ENCODE data around the gene CDKL1. TPM values are rescaled to one million over a fixed set of nuclear protein-coding genes. Genes with fewer than 3 reads are reported as not detected.

The CDKL1 gene
- polyA plus RNA-seq (2013, experiment 1 of 2) = 6.5 TPM
- 4.4 TPM for polyA plus RNA-seq (2013, experiment 2 of 2)

- peak; percentile 85 for DNase-seq
- H3K4me3 ChIP-seq (ENCODE audit: insufficient read depth in 1 of 2, low read depth in 1 of 2, low read length in 2 of 2) = peak within 1 kb of the TSS; percentile 81 to 85
- H3K27ac ChIP-seq (ENCODE audit: low read length, poor library complexity, severe bottlenecking) = peak within 1 kb of the TSS; percentile 86
- H3K79me1 ChIP-seq (replicated peaks; ENCODE audit: low read length, poor library complexity, severe bottlenecking) = no peaks in the 10 kb centered on the region
- H3K4ac ChIP-seq (ENCODE audit: low read depth in 1 of 2, low read length in 2 of 2) = peak within 1 kb of the TSS in 1 of 2 experiments; percentile 61
- H4K91ac ChIP-seq (ENCODE audit: low read length) = peak within 1 kb of the TSS; percentile 79
- H2BK120ac ChIP-seq (ENCODE audit: low read depth, low read length) = peak within 1 kb of the TSS; percentile 82
- H3K4me2 ChIP-seq (ENCODE audit: low read length, poor library complexity, severe bottlenecking) = peak within 1 kb of the TSS; percentile 78
- H2AK5ac ChIP-seq (ENCODE audit: low read length, severe bottlenecking) = no peak within 1 kb of the TSS
- peak within 1 kb of the TSS; percentile 91 for H3K9ac ChIP-seq (ENCODE audit: low read length)
- H4K8ac ChIP-seq (ENCODE audit: low read length) = peak within 1 kb of the TSS; percentile 81
- H2BK5ac ChIP-seq (ENCODE audit: low read depth, low read length, poor library complexity, severe bottlenecking) = peak within 1 kb of the TSS; percentile 85
- no peaks in the 10 kb centered on the region for H3K27me3 ChIP-seq (ENCODE audit: control insufficient read depth in 1 of 2, insufficient read depth in 1 of 2, low read length in 2 of 2)
- H3K18ac ChIP-seq (ENCODE audit: low read depth in 1 of 2, low read length in 2 of 2) = peak within 1 kb of the TSS; percentile 73 to 98
- peak within 1 kb of the TSS; percentile 91 for H2AFZ ChIP-seq (ENCODE audit: low read depth, low read length)
- H2BK15ac ChIP-seq (ENCODE audit: low read depth, poor library complexity, severe bottlenecking) = peak within 1 kb of the TSS; percentile 74
- H3K23ac ChIP-seq (ENCODE audit: low read length in 2 of 2) = no peak within 1 kb of the TSS
- peak within 1 kb of the TSS in 1 of 2 experiments; percentile 99 for H3K14ac ChIP-seq (ENCODE audit: low read length in 2 of 2)
- peaks cover 19% of the 10 kb centered on the region for H3K4me1 ChIP-seq (ENCODE audit: control insufficient read depth, insufficient read depth, low read depth, low read length)
- under 1% methylated on average over 68 of the region's 77 CpGs for WGBS
- peak within 1 kb of the TSS; percentile 35 to 92 for H2BK12ac ChIP-seq (ENCODE audit: low read length in 2 of 2)
- H3K9me3 ChIP-seq (ENCODE audit: control insufficient read depth, low read length) = no peaks in the 10 kb centered on the region
- peaks cover 0 to 2% of the 10 kb centered on the region in 2 experiments for H3K36me3 ChIP-seq (ENCODE audit: control insufficient read depth in 1 of 2, insufficient read depth in 2 of 2, low read depth in 1 of 2, low read length in 2 of 2)
Measured at GRCh38 chr14:50396631-50397389, at the start of gene CDKL1. Gene CDKL1, minus strand, starts transcription at chr14:50396881. Its CDS starts 1,013 bp downstream, at chr14:50395868.

- no peak overlapping the region for H3K23ac ChIP-seq (ENCODE audit: low read length in 2 of 2)
- H3K36me3 ChIP-seq (ENCODE audit: control insufficient read depth in 1 of 2, insufficient read depth in 2 of 2, low read depth in 1 of 2, low read length in 2 of 2) = peaks cover 7 to 74% of the 10 kb centered on the region in 2 experiments
- H3K4me3 ChIP-seq (ENCODE audit: insufficient read depth in 1 of 2, low read depth in 1 of 2, low read length in 2 of 2) = no peak overlapping the region
- no peak overlapping the region for H3K27ac ChIP-seq (ENCODE audit: low read length, poor library complexity, severe bottlenecking)
- H3K14ac ChIP-seq (ENCODE audit: low read length in 2 of 2) = no peak overlapping the region
- no peak overlapping the region for H2BK15ac ChIP-seq (ENCODE audit: low read depth, poor library complexity, severe bottlenecking)
- no peak for DNase-seq
- no peaks in the 10 kb centered on the region for H3K4me1 ChIP-seq (ENCODE audit: control insufficient read depth, insufficient read depth, low read depth, low read length)
- H3K9me3 ChIP-seq (ENCODE audit: control insufficient read depth, low read length) = no peaks in the 10 kb centered on the region
- H3K4me2 ChIP-seq (ENCODE audit: low read length, poor library complexity, severe bottlenecking) = no peak overlapping the region
- no peaks in the 10 kb centered on the region for H3K27me3 ChIP-seq (ENCODE audit: control insufficient read depth in 1 of 2, insufficient read depth in 1 of 2, low read length in 2 of 2)
- no peak overlapping the region for H2AFZ ChIP-seq (ENCODE audit: low read depth, low read length)
- no peak overlapping the region for H4K91ac ChIP-seq (ENCODE audit: low read length)
- H2AK5ac ChIP-seq (ENCODE audit: low read length, severe bottlenecking) = no peak overlapping the region
- peaks cover 3% of the 10 kb centered on the region for H3K79me1 ChIP-seq (replicated peaks; ENCODE audit: low read length, poor library complexity, severe bottlenecking)
- no peak overlapping the region for H2BK12ac ChIP-seq (ENCODE audit: low read length in 2 of 2)
- no peak overlapping the region for H3K18ac ChIP-seq (ENCODE audit: low read depth in 1 of 2, low read length in 2 of 2)
- H2BK120ac ChIP-seq (ENCODE audit: low read depth, low read length) = no peak overlapping the region
- H3K9ac ChIP-seq (ENCODE audit: low read length) = no peak overlapping the region
- H2BK5ac ChIP-seq (ENCODE audit: low read depth, low read length, poor library complexity, severe bottlenecking) = no peak overlapping the region
- H4K8ac ChIP-seq (ENCODE audit: low read length) = no peak overlapping the region
- no peak overlapping the region for H3K4ac ChIP-seq (ENCODE audit: low read depth in 1 of 2, low read length in 2 of 2)
Measured at GRCh38 chr14:50434528-50434927, 37.8 kb upstream of the CDKL1 start.

GRCh38 chr14:50432131-50432530, 35.5 kb upstream of the CDKL1 start:
- Histone ChIP-seq H4K8ac (ENCODE audit: low read length) (no peak overlapping the region), H2BK120ac (ENCODE audit: low read depth, low read length) (no peak overlapping the region), H3K27ac (ENCODE audit: low read length, poor library complexity, severe bottlenecking) (no peak overlapping the region), H2BK12ac (ENCODE audit: low read length in 2 of 2) (no peak overlapping the region), H3K79me1 (replicated peaks; ENCODE audit: low read length, poor library complexity, severe bottlenecking) (peaks cover 1% of the 10 kb centered on the region), H3K23ac (ENCODE audit: low read length in 2 of 2) (no peak overlapping the region), H3K4me2 (ENCODE audit: low read length, poor library complexity, severe bottlenecking) (no peak overlapping the region), H3K14ac (ENCODE audit: low read length in 2 of 2) (no peak overlapping the region), H2BK15ac (ENCODE audit: low read depth, poor library complexity, severe bottlenecking) (no peak overlapping the region), H3K4ac (ENCODE audit: low read depth in 1 of 2, low read length in 2 of 2) (no peak overlapping the region), H3K27me3 (ENCODE audit: control insufficient read depth in 1 of 2, insufficient read depth in 1 of 2, low read length in 2 of 2) (no peaks in the 10 kb centered on the region), H2BK5ac (ENCODE audit: low read depth, low read length, poor library complexity, severe bottlenecking) (no peak overlapping the region), H3K18ac (ENCODE audit: low read depth in 1 of 2, low read length in 2 of 2) (no peak overlapping the region), H3K4me1 (ENCODE audit: control insufficient read depth, insufficient read depth, low read depth, low read length) (no peaks in the 10 kb centered on the region), H2AK5ac (ENCODE audit: low read length, severe bottlenecking) (no peak overlapping the region), H4K91ac (ENCODE audit: low read length) (no peak overlapping the region), H2AFZ (ENCODE audit: low read depth, low read length) (no peak overlapping the region), H3K9ac (ENCODE audit: low read length) (no peak overlapping the region), H3K36me3 (ENCODE audit: control insufficient read depth in 1 of 2, insufficient read depth in 2 of 2, low read depth in 1 of 2, low read length in 2 of 2) (peaks cover 6 to 76% of the 10 kb centered on the region in 2 experiments), H3K9me3 (ENCODE audit: control insufficient read depth, low read length) (no peaks in the 10 kb centered on the region), H3K4me3 (ENCODE audit: insufficient read depth in 1 of 2, low read depth in 1 of 2, low read length in 2 of 2) (no peak overlapping the region)
- no peak for DNase-seq
- 100% methylated on average over 1 of the region's 1 CpG for WGBS

GRCh38 chr14:50425816-50426215, 29.1 kb upstream of the CDKL1 start:
- no CpG with 5 or more reads among the region's 3 CpGs for WGBS
- no peak overlapping the region for H2AFZ ChIP-seq (ENCODE audit: low read depth, low read length)
- no peak overlapping the region for H4K91ac ChIP-seq (ENCODE audit: low read length)
- peaks cover 11 to 74% of the 10 kb centered on the region in 2 experiments for H3K36me3 ChIP-seq (ENCODE audit: control insufficient read depth in 1 of 2, insufficient read depth in 2 of 2, low read depth in 1 of 2, low read length in 2 of 2)
- H4K8ac ChIP-seq (ENCODE audit: low read length) = no peak overlapping the region
- no peak overlapping the region for H3K18ac ChIP-seq (ENCODE audit: low read depth in 1 of 2, low read length in 2 of 2)
- DNase-seq = peak; percentile 57
- no peak overlapping the region for H2BK120ac ChIP-seq (ENCODE audit: low read depth, low read length)
- no peak overlapping the region for H2AK5ac ChIP-seq (ENCODE audit: low read length, severe bottlenecking)
- no peak overlapping the region for H3K9ac ChIP-seq (ENCODE audit: low read length)
- no peak overlapping the region for H3K4ac ChIP-seq (ENCODE audit: low read depth in 1 of 2, low read length in 2 of 2)
- no peak overlapping the region for H3K4me2 ChIP-seq (ENCODE audit: low read length, poor library complexity, severe bottlenecking)
- no peak overlapping the region for H2BK12ac ChIP-seq (ENCODE audit: low read length in 2 of 2)
- H3K79me1 ChIP-seq (replicated peaks; ENCODE audit: low read length, poor library complexity, severe bottlenecking) = peaks cover 7% of the 10 kb centered on the region
- no peaks in the 10 kb centered on the region for H3K9me3 ChIP-seq (ENCODE audit: control insufficient read depth, low read length)
- no peaks in the 10 kb centered on the region for H3K27me3 ChIP-seq (ENCODE audit: control insufficient read depth in 1 of 2, insufficient read depth in 1 of 2, low read length in 2 of 2)
- no peak overlapping the region for H3K4me3 ChIP-seq (ENCODE audit: insufficient read depth in 1 of 2, low read depth in 1 of 2, low read length in 2 of 2)
- peak overlapping the region; percentile 32 for H3K27ac ChIP-seq (ENCODE audit: low read length, poor library complexity, severe bottlenecking)
- H2BK5ac ChIP-seq (ENCODE audit: low read depth, low read length, poor library complexity, severe bottlenecking) = no peak overlapping the region
- H3K14ac ChIP-seq (ENCODE audit: low read length in 2 of 2) = no peak overlapping the region
- H3K4me1 ChIP-seq (ENCODE audit: control insufficient read depth, insufficient read depth, low read depth, low read length) = peaks cover 3% of the 10 kb centered on the region
- no peak overlapping the region for H2BK15ac ChIP-seq (ENCODE audit: low read depth, poor library complexity, severe bottlenecking)
- no peak overlapping the region for H3K23ac ChIP-seq (ENCODE audit: low read length in 2 of 2)
